ENCODE results near the gene GPR162.

Gene GPR162

GRCh38 chr12:6839482-6840201 is 18.0 kb downstream of the GPR162 start:
- DNase-seq: no peak

DNA sequence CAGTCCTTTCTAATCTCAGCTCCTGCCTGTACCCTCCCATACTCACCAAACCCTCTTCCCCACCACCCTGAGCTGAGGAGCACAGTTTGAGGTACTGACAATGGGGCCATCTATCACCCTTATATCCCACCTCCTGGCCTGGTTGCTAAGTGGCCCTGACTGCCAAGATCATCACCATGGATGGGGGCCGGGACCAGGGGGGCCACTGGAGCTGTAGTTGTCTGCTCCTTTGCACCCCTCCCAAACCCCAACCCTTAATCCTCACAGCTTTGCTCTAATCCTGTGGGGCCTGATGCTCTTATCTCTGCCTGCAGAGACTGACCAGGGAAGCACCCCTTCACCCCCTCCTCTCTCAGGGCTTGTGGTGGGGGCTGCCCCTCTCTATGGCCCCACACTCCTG is 18.7 kb downstream of the GPR162 start:
- no peak for DNase-seq

DNA sequence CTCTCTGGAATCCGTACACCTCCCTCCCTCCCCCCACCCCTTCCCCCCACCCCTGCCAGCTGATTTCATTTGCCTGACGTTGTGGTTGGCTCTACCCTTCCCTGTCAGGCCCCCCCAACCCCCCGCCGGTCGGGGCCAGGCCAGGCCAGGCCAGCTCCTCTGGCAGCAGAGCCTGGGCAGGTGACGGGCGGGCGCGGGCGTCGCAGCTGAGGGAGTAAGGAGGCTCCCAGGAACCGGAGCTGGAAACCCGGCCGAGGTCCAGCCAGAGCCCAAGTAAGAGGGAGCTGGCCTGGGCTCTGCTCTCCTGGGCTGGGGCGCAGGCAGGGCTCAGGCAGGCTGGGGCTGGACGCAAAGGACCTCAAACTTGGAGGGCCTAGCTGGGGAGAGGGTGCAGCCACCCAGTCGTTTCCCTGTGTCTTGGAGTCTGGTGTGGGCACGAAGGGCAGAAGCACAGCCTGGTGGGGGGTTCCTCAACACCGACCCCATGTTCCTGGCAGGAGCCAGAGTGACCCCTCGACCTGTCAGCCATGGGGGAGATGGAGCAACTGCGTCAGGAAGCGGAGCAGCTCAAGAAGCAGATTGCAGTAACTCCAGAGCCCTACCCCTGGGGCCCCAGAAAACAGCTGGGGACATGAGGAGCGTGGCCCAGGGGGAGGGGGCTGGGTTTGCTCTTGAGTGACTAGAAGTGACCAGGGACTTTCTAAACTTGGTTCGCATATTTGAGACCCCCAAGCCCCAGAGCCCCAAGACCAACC is 19.3 kb downstream of the GPR162 start, which contains the start of gene GNB3:
GNB3 (plus strand) TSS at position 165 of the 755 bp plus-strand sequence; CDS start at position 528, 363 bp downstream.
- DNase-seq: no peak

DNA sequence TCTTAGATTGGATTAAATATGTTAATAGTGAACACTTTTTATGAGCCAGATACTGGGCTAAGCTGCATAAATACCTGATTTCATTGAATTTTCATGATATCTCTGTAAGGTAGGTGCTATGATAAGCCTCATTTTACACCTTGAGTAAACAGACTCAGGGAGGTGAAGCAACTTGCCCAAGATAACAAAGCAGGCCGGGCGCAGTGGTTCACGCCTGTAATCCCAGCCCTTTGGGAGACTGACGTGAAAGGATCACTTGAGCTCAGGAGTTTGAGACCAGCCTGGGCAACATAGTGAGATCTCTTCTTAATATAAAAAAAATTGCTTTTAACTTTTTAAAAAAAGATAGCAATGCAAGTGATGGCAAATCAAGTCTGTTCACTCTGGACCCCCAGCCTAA is 20.5 kb downstream of the GPR162 start:
- DNase-seq: no peak

DNA sequence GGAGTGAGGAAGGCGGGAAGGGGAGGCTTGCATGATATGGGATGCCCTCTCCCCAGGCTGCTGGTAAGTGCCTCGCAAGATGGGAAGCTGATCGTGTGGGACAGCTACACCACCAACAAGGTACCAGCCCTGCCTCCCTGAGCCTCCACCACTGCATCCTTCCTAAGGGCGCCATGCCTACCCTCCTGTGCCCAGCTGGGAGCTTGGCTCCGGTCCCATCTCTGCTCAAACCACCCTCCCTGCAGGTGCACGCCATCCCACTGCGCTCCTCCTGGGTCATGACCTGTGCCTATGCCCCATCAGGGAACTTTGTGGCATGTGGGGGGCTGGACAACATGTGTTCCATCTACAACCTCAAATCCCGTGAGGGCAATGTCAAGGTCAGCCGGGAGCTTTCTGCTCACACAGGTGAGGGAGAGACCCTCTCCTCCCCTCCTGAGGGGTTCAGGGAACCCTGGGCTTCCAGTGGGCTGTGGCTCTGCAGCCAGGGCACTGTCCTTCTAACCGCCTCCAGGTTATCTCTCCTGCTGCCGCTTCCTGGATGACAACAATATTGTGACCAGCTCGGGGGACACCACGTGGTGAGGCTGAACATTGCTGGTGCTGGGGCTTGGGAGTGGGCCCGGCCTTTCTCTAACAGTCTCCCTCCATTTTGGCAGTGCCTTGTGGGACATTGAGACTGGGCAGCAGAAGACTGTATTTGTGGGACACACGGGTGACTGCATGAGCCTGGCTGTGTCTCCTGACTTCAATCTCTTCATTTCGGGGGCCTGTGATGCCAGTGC is 21.7 kb downstream of the GPR162 start:
- DNase-seq: no peak

DNA sequence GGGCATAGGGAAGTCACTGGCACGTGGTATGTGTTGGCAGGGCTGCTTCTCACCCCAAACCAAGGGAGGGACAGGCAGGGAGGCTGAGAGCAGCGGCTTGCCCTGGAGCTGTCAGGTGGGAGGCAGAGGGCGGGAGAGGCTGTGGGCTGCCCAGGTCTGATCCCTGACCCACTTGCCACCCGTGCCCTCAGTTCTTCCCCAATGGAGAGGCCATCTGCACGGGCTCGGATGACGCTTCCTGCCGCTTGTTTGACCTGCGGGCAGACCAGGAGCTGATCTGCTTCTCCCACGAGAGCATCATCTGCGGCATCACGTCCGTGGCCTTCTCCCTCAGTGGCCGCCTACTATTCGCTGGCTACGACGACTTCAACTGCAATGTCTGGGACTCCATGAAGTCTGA is 23.8 kb downstream of the GPR162 start:
- DNase-seq: no peak

GRCh38 chr12:6846316-6846869 is 24.8 kb downstream of the GPR162 start:
- no peak for DNase-seq

DNA sequence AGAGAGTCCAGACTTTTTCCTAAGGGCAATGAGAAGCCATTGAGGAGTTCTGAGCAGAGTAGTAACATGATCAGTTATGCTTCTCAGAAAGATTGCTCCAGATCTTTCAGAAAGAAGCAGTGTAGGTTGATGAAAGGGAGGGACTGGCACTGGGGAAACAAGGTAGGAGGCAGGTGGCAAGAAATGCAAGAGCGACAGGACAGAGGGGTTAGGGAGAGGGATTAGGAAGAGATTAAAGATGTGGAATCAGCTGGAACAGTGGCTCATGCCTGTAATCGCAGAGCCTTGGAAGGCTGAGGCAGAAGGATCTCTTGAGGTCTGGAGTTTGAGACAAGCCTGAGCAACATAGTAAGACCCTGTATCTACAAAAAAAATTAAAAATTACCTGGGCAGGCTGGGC is 26.1 kb downstream of the GPR162 start:
- no peak for DNase-seq

DNA sequence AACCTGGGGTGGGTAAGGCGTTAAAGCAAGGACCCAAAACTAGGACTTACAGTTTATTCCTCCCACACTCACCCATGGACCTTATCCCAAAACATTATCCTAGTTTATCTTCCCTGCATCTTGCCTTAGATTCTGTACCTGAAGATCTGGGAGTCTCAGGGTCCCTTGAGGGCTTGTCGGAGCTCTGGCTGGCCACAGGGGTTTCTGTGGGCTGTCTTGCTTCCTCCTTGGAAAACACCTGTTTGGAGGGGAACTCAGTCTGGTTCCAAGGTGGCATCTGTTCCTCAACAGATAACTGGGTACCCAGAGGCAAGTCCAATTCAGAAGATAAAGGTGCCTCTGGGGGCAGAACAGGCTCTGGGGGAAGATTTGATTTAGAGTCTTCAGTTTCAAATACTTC is 27.8 kb downstream of the GPR162 start:
- DNase-seq: no peak

DNA sequence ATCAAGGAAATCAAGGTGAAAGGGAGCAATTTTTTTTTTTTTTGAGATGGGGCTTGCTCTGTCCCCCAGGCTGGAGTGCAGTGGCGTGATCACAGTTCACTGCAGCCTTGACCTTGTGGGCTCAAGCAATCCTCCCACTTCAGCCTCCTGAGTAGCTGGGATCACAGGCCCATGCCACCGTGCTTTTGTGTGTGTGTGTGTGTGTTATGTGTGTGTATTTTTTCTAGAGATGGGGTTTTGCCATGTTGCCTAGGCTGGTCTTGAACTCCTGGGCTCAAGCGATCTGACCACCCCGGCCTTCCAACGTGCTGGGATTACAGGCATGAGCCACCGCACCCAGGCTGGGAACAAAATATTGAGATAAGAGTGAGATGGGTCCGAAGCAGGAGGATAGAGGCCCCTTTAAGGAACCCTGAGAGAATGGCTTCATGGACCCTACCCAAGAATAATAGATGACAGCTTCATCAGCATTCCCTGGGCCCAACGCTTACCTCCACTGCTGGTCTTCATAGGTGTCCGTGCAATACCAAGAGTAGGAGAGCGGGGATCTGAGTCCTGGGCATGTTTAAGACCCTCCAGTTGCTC is 28.4 kb downstream of the GPR162 start:
- DNase-seq: no peak

- no peak for DNase-seq
These were observed 29.2 kb downstream of the GPR162 start for GRCh38 chr12:6850796-6851152.

DNA sequence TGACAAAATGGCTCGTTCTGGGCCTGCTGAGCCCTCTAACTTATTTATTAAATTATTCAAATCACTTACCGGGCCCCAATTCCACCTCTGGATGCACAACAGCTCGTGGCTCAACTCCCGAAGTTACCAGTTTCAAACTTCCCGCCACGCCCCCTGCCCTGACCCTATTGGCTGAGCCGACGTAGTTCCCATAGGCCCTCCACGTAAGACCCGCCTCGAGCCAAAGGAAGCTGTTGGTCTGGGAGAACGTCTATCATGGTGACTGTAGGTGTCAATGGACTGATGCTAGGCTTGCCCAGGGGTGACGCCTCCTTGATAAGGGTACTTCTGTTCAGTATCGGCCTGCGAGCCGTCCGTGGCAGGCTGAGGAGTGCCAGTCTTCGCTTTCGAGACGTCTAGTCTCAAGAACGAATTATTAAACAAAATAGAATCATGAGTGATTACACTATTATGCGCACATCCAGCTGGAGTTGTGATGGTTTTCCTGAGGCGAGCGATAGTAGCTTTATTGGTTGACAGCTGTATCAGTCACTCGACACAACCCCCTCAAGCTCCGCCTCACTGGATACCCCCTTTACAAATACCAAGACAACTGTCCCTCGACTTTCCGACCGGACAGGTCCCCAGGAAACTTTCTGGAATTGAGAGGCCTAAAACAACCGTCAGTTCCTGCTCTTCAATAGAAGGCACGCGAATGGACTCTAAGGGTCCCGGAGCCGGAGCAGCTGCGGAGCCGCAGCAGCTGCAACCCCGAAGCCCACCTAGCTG is 29.7 kb downstream of the GPR162 start, which contains the start of gene CDCA3:
CDCA3 (minus strand) TSS at position 134 of the 768 bp plus-strand sequence. CDS start 334 bp downstream, outside the sequence.
- DNase-seq: peak; percentile 92

- peak; percentile 99 for DNase-seq
These were observed 30.5 kb downstream of the GPR162 start, which contains the start of gene USP5 for GRCh38 chr12:6851921-6852650. USP5 (plus strand) TSS chr12:6852150; CDS start chr12:6852180, 30 bp downstream.

GRCh38 chr12:6852651-6853354 is 31.2 kb downstream of the GPR162 start:
- DNase-seq: peak; percentile 59

- DNase-seq: no peak
These were observed 32.0 kb downstream of the GPR162 start for GRCh38 chr12:6853626-6854025.

DNA sequence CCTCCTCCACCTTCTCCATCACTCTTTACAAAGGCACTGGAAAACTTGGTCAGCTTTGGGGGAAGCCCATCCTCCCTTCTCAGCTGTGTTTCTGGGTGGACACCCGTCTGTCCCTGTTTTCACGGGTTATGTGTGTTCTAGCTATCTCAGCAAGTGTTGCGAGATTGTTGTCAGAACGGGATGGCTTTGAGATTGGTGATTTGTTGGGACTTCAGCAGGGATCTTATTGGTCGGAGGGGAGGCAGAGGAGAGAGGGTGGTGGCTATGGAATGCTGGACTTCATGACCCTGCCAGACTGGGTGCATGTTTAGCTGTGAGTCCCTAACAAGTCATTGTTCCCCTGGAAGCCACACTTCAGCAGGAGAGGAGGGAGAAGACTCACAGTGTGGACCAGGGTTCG is 32.4 kb downstream of the GPR162 start:
- DNase-seq: no peak

- no peak for DNase-seq
These were observed 33.7 kb downstream of the GPR162 start for GRCh38 chr12:6855322-6855721.

GRCh38 chr12:6858799-6859198 is 37.2 kb downstream of the GPR162 start:
- DNase-seq: no peak

- DNase-seq: no peak
These were observed 38.5 kb downstream of the GPR162 start for GRCh38 chr12:6860116-6860515.

DNA sequence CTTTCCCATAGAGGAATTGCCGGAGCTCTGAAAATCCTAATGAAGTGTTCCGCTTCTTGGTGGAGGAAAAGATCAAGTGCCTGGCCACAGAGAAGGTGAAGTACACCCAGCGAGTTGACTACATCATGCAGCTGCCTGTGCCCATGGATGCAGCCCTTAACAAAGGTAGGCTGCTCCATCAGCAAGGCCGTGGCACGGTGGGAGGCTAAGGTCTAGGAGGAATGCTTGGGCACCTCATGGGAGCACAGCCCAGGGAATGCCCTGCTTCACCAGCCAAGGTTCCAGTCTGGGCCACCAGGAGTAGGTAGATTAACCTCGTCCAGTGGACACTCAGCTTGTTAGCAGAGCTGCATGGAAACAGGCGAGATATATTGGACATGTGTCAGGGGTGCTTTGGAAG is 39.3 kb downstream of the GPR162 start:
- no peak for DNase-seq
